HAP-1 (cell line): ENCODE measurements around the gene NR3C2.

Experiments used
- DNase-seq, 2 experiments: peaks; one replicate each; pipeline ENCODE4 v3.0.0-alpha.2; 2016 to 2020; ENCODE audit warnings: low spot score in 2 of 2
- H3K27me3 ChIP-seq: fragments of 250-450 bp; sonication (Bioruptor Pico); 2 replicates; pipeline ENCODE4 v1.5.1; 2020; ENCODE audit warnings: low read depth, mild to moderate bottlenecking, moderate library complexity
- H3K36me3 ChIP-seq: fragments of 250-450 bp; sonication (Bioruptor Pico); replicated peaks from 2 replicates; pipeline ENCODE4 v1.5.1; 2020; ENCODE audit warnings: mild to moderate bottlenecking
- H3K4me1 ChIP-seq: fragments of 250-450 bp; sonication (Bioruptor Pico); 2 replicates; pipeline ENCODE4 v1.5.1; 2020; ENCODE audit warnings: mild to moderate bottlenecking
- H3K4me3 ChIP-seq: fragments of 250-450 bp; sonication (Bioruptor Pico); 2 replicates; pipeline ENCODE4 v1.5.1; 2020; ENCODE audit warnings: mild to moderate bottlenecking, moderate library complexity
- H3K9me3 ChIP-seq: fragments of 250-450 bp; sonication (Bioruptor Pico); 2 replicates; pipeline ENCODE4 v1.5.1; 2020; ENCODE audit warnings: mild to moderate bottlenecking, moderate library complexity
- in situ Hi-C: fragments of 300-500 bp; cut with MboI; formaldehyde crosslinking; loops from 3 replicates; pipeline ENCODE4 v1.14.3; 2020; ENCODE audit warnings: low sequenced_read_pairs, inconsistent platforms, mixed read lengths

Gene NR3C2

DNA sequence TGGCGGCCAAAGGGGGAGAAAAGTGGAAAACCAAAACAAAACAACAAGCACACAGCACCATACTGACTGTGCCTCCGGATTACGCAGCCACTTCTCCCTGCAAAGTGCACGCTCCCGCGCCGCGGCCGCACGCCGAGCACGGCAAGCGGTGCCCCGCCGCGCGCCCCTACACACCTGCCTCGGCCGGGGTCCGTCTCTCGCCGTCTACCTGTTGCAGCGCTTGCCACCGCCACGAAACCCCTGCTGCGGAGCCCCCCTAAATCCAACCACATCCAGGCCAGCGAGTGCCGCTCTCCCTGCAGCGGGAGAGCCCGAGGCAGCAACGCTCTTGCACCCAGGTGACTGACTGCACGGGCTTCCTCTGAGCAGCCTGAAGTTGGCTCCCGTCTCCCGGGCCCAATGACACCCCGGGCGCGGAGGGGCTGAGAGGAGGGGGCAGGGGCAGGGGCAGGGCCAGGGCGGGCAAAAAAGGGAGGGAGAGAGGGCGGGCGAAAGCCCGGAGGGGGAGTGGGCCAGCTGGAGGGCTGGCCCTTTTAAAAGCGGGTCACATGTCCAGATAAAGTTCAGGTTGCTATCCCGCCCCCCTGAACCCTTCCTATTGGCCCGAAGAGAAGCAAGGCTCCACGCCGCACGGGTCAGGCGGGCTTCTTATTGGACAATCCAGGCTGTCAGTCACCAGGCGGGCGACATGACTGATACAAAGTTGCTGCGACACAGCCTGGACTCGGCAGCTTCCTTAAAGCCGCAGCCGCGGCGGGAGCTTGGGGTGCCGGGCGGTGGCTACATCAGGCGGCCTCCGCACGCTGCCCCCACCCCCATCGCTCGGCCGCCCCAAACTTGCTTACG lies at the start of gene NR3C2:
NR3C2 (minus strand) TSS at position 429 of the 846 bp plus-strand sequence.
- Histone ChIP-seq H3K36me3 (no peaks in the 10 kb centered on the region), H3K27me3 (peaks cover 15% of the 10 kb centered on the region), H3K9me3 (no peaks in the 10 kb centered on the region), H3K4me1 (peaks cover 19% of the 10 kb centered on the region), H3K4me3 (peak within 1 kb of the TSS; percentile 75)
- DNase-seq, result peak; percentile 97 to 99
- in situ Hi-C loops, result no loop called here

DNA sequence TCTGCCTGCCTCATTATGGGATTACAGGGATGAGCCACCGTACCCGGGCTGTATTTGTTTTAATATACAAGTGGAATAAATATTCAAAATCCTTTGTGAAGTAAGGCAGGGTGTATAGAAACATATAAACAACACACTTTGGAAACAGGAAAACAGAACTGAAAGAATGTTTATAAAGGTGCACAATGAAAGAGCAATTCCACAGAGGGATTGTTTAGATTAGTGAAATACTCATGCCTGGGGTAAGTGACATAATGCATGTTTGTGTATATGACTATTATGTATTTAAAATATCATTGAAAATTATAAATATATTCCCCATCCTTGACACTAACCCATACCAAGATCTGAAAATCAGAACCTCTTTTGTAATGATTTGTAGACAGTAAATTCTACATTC lies 45.0 kb upstream of the NR3C2 start:
- Histone ChIP-seq H3K9me3 (no peaks in the 10 kb centered on the region), H3K4me1 (no peaks in the 10 kb centered on the region), H3K27me3 (no peaks in the 10 kb centered on the region), H3K4me3 (no peak overlapping the region), H3K36me3 (no peaks in the 10 kb centered on the region)
- in situ Hi-C loops, result no loop called here
- no peak for DNase-seq

DNA sequence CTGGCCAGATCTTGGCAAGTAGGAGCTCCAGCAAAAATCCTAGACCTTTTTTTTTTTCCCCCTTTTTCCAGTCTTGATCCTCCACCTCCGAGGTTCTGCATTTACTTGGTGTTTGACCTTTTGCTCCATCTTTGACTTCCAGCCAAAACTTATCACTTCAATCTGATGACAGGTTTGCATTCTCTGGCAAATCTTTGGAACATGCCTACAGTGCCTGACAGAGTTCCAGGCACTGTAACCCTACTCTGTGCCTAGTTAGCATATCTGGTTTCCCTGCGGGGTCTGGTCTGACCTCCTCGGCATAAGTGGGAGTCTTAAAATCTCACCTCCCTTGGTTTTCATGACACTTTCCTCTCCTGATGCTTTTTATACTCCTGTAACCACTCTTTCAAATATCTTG lies 39.4 kb upstream of the NR3C2 start:
- H3K36me3 ChIP-seq, result no peaks in the 10 kb centered on the region
- in situ Hi-C loops, result no loop called here
- no peak for DNase-seq
- H3K9me3 ChIP-seq, result no peaks in the 10 kb centered on the region
- no peak overlapping the region for H3K4me3 ChIP-seq
- no peaks in the 10 kb centered on the region for H3K27me3 ChIP-seq
- peaks cover 7% of the 10 kb centered on the region for H3K4me1 ChIP-seq

DNA sequence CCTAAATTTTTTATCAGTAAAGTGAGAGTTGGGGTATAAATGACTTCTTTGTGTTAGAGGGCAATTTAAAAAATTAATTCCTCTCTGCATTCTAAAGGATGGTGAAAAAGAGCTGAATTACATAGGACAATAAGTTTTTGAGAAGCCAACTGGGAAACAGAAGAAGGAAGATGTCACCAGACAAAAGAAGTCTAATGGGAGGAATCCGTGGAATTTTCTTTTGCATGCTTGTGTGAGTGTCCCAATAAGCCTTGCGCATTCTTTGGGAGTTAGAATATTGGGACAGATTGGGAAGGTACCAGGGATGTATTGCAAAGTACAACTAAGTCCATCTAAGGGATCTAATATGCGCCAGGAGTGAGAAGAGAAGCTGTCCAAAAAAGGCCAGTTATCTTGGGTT lies 35.1 kb upstream of the NR3C2 start:
- Histone ChIP-seq H3K9me3 (no peaks in the 10 kb centered on the region), H3K4me3 (no peak overlapping the region), H3K27me3 (no peaks in the 10 kb centered on the region), H3K36me3 (no peaks in the 10 kb centered on the region), H3K4me1 (peaks cover 8% of the 10 kb centered on the region)
- DNase-seq, result peak; percentile 12 to 66
- in situ Hi-C loops, result no loop called here

DNA sequence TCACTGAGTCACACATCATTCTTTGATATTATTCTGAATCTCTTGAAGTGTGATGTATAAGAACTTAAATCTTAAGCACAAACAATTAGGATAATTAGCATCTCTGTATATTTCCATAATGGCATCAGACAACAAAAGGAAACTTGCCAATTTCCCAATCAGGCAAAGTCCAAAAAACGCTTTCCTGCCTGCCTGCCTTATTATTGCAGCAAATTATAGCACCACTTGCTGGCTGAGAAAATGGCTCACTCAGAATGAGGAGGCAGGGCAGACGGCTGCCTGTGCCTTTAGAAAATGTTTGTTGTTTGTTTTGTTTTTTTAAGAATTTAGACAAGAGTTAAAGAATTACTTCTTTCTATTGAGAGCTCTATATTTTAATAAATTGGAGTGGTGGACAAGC lies 27.7 kb upstream of the NR3C2 start:
- Histone ChIP-seq H3K4me3 (no peak overlapping the region), H3K9me3 (no peaks in the 10 kb centered on the region), H3K36me3 (no peaks in the 10 kb centered on the region), H3K4me1 (peaks cover 7% of the 10 kb centered on the region; the same call in 1 of the 2 replicates), H3K27me3 (no peaks in the 10 kb centered on the region)
- in situ Hi-C loops, result no loop called here
- DNase-seq, result no peak

DNA sequence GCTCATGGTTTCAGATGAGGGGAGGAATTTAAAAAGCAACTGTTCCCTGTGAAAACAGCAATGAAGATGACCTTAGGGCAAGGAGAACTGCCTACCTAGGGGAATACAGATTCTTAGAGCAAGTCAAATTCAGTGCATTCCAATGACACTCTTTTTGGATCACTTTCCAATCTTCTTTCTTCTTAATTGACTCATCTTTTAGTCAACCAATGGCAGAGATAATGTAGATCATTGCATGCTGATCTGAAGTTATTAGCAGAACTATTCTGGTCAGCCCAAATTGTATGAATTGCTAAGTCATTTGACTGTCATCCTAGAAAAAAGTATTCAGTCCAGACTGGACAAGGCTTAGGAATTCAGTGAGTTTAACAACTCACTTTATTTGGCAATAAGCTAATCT lies 12.6 kb upstream of the NR3C2 start:
- Histone ChIP-seq H3K4me3 (no peak overlapping the region), H3K4me1 (no peaks in the 10 kb centered on the region), H3K36me3 (no peaks in the 10 kb centered on the region), H3K9me3 (peaks cover 2% of the 10 kb centered on the region; the same call in 1 of the 2 replicates), H3K27me3 (peaks cover 11% of the 10 kb centered on the region)
- in situ Hi-C loops, result no loop called here
- DNase-seq, result no peak

DNA sequence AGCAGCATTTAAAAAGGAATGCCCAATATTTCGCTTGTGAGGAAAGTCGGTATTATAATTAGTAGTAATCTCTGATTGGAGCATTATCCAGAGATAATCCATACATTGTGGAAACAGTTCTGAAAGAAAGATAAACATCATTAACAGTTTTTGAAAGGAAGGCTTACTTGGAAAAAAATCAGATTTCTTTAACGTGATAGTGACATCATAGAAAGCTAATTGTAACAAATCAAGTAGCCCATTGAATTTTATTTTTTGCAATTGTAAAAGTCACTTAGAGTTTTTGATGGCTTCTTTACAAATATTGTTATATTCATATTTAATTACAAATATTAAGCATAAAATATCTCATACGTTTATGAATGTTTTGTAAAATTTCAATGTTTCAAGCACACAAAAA lies 11.6 kb upstream of the NR3C2 start:
- no peak for DNase-seq
- Histone ChIP-seq H3K4me1 (no peaks in the 10 kb centered on the region), H3K4me3 (no peak overlapping the region), H3K9me3 (peaks cover 2% of the 10 kb centered on the region; the same call in 1 of the 2 replicates), H3K36me3 (no peaks in the 10 kb centered on the region), H3K27me3 (peaks cover 11% of the 10 kb centered on the region)
- in situ Hi-C loops, result no loop called here

DNA sequence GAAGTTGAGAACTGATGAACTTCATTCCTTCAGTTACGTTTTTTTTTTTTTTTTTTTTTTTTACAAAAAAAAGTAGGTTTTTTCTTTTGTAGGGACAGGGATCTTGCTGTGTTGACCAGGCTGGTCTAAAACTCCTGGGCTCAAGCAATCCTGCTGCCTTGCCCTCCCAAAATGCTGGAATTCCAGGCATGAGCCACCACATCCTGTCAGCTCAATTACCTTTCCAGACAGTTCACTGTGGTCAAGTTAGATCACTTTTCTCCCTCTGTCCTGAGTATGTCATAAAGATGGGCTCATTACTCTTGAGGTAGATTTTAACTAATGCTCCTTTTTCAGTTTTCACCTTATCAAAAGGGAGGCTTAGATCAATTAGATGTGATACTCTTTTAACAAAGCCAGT lies 10.8 kb upstream of the NR3C2 start:
- H3K36me3 ChIP-seq, result no peaks in the 10 kb centered on the region
- H3K4me3 ChIP-seq, result no peak overlapping the region
- in situ Hi-C loops, result no loop called here
- no peaks in the 10 kb centered on the region for H3K4me1 ChIP-seq
- H3K27me3 ChIP-seq, result peaks cover 18% of the 10 kb centered on the region
- H3K9me3 ChIP-seq, result peaks cover 2% of the 10 kb centered on the region; the same call in 1 of the 2 replicates
- no peak for DNase-seq

DNA sequence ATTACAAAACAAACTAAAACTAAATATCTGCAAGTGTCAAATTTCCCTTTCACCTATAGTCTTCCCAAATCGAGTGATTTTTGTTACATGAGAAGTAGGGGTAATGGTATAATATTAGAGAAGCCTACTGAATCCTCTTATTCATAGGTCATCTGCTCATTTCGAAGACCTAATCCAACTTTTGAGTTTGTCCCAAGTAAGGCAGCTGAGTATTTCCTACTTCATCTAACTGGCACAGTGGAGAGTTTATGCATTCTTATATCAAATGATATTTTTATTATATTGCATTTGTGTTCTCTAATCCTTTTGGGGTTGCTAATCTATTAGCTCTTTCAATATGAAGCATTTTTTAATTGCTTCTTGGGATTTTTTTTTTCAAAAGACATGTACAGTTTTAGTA lies 7.7 kb upstream of the NR3C2 start:
- H3K4me3 ChIP-seq, result no peak overlapping the region
- H3K9me3 ChIP-seq, result peaks cover 2% of the 10 kb centered on the region; the same call in 1 of the 2 replicates
- peaks cover 5% of the 10 kb centered on the region; the same call in 1 of the 2 replicates for H3K4me1 ChIP-seq
- in situ Hi-C loops, result no loop called here
- H3K27me3 ChIP-seq, result peaks cover 39% of the 10 kb centered on the region
- DNase-seq, result no peak
- H3K36me3 ChIP-seq, result no peaks in the 10 kb centered on the region

DNA sequence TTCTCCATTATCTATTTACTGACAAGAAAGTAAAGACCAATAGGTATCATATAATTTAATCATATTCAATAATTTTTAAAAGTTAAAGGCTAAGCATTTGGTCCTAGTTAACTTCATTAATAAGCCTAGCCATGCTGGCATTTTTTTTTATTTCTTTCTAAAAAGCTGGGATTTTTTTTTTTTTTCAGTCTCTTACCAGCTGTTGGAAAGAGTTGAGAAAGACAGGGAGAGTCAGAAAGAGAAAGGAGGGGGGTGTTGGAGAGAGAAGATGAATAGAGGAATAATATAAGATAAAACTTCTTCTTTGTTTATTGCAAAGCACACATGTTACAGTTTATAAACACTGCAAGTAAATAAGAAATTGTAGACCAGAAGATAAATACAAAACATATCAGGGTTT lies 5.9 kb upstream of the NR3C2 start:
- H3K4me1 ChIP-seq, result peaks cover 5% of the 10 kb centered on the region
- in situ Hi-C loops, result no loop called here
- H3K36me3 ChIP-seq, result no peaks in the 10 kb centered on the region
- no peak overlapping the region for H3K4me3 ChIP-seq
- DNase-seq, result no peak
- no peaks in the 10 kb centered on the region for H3K9me3 ChIP-seq
- peaks cover 39% of the 10 kb centered on the region for H3K27me3 ChIP-seq

DNA sequence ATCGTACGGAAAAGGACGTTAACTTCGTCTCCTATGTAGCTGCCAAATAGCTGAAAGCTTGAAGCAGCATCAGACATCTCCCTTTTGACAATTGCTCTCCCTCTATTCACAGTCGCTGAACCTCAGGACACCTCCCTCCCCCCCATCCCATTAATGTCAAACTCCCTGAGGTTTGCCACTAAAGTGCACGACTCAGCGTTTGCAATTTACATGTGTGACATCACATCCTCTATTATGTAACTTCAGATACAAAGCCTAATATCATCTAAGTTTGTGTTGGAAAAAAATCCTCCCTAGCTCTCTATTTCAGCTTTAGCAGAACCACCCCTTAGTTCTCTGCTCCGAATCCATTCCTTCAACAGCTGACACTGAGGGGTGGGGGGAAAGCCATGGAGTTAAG lies 5.5 kb upstream of the NR3C2 start:
- Histone ChIP-seq H3K27me3 (peaks cover 39% of the 10 kb centered on the region), H3K4me1 (peaks cover 5% of the 10 kb centered on the region), H3K4me3 (no peak overlapping the region), H3K9me3 (no peaks in the 10 kb centered on the region), H3K36me3 (no peaks in the 10 kb centered on the region)
- in situ Hi-C loops, result no loop called here
- no peak for DNase-seq

DNA sequence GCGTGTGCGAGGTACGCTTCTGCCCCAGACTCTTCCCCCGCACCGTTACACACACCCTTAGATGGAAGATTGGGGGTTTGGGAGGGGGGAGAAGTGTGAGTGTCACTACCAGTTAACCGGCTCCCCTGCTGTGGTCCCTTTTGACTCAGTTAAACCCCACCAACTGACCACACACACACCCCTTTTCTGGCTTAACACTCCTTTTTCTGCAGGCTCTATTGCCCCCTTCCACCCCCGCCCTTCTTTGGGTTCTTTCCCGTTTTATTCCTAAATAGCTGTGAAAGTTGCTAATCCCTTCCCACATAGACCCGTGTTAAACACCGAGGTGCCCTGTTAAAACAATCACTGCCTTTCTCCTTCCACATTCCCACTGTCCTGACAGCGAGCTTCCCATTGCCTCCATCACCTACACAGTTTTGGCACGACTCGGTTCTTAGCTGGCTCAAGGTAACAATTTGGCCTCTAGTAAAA lies 3.7 kb upstream of the NR3C2 start:
- H3K4me3 ChIP-seq, result peak overlapping the region; percentile 46
- in situ Hi-C loops, result no loop called here
- no peaks in the 10 kb centered on the region for H3K9me3 ChIP-seq
- H3K27me3 ChIP-seq, result peaks cover 34% of the 10 kb centered on the region
- peaks cover 5% of the 10 kb centered on the region for H3K4me1 ChIP-seq
- no peak for DNase-seq
- no peaks in the 10 kb centered on the region for H3K36me3 ChIP-seq

DNA sequence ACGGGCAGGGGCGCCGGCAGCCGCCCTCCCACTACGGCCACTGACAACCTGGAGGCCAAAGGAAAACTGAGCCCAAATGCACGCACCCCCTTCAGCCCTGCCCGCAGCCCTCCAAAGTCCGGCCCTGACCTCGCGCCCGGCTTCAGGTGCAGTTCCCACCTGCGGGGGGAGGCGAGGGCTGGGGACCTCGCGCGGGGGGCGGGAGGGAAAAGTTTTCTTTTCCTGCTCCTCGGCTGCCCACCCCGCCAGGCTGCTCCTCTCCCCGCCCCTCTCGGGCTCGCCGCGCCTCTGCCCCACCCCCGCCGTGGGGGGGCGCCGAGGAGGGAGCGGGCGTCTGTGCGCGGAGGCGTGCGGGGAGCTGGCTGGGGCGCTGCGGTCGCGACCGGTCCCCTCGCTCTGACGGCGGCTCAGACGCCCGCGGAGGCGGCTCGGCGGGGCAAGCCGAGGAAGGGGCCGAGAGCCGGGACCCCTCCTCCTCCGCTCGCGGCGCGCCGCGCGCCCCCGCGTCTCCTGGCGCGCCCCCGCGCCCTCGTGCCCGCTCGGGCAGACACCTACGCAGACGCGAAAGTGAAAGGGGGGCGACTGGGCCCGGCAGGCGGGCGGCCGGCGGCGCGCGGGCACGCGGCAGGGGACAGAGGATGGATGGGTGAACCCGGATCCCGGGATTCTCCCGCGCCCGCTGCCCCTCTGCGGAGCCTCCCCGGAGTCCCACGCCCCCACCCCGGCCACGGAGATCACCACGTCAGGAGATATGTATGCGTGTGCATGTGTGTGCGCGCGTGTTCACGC lies 3.1 kb upstream of the NR3C2 start:
- Histone ChIP-seq H3K27me3 (peaks cover 34% of the 10 kb centered on the region), H3K4me3 (peak overlapping the region; percentile 46), H3K4me1 (peaks cover 9% of the 10 kb centered on the region), H3K9me3 (no peaks in the 10 kb centered on the region), H3K36me3 (no peaks in the 10 kb centered on the region)
- peak in 1 of 2 experiments; percentile 71 for DNase-seq
- in situ Hi-C loops, result no loop called here
